HCEC 1CT (cell line): Measurements from ENCODE around the gene SS18.

ENCODE experiments used
- DNase-seq: peaks from one replicate; pipeline ENCODE4 v3.0.0-alpha.2; 2017

SS18 gene

DNA sequence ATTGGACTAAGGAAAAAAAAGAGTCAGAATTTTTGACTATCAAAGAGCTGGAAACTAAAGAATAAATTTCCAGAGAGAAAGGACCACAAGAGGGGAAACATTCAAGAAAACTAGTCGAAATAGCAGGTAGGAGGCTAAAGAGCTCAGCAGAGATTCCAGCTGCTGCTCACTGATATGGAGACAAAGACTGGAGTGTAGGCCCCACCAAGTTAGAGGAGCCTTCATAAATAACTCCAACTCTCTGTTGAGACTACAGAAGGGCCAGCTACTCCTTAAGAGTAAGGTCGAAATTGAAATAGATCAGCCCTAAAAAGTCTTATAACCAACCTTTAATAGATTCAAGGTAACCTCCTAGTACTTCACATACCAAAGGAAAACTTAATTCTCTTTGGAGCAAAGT, 31.1 kb downstream of the SS18 start:
- DNase-seq, result no peak

DNA sequence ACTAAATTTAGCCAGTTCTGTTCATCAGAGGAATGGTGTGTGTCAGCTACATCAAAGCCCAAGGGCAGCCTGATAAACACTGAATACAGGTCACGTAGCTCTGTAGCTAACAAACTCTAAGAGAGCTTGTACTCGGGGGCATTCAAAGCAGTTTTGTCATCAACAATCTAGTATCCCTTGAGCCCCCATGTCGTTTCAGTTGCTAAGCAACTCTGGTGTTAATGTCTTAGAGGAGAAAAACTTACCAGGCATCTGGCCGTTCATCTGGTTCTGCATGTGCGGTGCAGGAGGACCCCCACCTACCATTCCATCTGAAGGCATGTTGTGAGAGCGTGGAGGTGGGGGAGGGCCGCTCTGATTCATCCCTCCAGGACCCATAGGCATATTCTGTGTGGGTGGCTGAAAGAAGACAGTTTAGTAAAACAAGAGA, 33.1 kb downstream of the SS18 start:
- no peak for DNase-seq

DNA sequence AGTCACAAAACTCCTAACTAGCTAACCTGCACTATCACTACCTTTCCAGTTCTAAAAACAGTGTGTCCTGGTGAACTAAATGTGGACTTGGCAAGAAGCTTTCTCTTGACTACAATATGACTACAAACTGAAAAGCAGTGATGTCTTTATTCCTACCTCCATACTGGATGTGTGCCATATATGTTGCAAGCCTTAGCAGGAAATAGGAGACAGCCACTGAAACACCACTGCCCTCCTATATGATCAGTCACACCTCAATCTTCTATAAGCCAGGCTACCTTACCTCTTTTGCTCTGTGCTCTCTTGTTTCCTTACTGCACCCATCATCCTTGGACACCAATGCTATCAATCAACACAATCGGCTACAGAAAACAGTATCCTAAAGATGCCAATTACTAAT, 34.1 kb downstream of the SS18 start:
- peak; percentile 4 for DNase-seq

DNA sequence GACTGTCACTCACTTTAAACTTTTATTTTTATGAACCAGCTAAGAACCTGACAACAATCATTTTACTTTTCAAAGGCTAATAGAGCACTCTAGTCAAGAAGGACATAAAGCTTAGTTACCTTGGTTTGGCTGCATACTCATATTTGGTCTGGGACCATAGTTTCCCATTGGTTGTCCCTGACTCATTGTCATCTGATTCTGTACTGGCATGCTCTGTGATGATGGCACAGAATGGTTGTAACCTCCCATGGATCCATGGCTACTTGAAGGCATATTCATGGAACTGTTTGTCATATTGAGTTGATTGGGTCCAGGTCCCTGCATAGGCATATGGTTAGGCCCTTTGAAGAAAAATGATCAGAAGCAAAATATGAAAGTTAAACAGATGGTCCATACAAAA, 37.9 kb downstream of the SS18 start:
- DNase-seq, result peak; percentile 29

DNA sequence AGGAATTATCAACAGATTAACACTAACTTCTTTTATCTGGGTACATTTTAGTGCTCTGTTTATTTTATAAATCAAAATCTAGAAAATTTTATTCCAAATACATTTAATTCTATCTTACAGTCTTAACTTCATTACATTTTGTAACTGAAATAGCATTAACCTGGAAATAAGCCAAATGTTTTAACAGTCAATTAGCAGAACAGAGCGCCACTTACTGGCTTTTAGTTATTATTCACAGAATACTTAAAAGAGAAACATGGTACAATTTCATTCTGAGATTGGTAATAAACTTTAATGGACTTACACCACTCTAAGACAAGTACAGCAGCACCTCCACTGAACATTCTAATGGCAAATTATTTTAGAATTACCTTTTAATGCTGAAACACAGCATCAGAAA, 38.6 kb downstream of the SS18 start:
- peak; percentile 11 for DNase-seq

DNA sequence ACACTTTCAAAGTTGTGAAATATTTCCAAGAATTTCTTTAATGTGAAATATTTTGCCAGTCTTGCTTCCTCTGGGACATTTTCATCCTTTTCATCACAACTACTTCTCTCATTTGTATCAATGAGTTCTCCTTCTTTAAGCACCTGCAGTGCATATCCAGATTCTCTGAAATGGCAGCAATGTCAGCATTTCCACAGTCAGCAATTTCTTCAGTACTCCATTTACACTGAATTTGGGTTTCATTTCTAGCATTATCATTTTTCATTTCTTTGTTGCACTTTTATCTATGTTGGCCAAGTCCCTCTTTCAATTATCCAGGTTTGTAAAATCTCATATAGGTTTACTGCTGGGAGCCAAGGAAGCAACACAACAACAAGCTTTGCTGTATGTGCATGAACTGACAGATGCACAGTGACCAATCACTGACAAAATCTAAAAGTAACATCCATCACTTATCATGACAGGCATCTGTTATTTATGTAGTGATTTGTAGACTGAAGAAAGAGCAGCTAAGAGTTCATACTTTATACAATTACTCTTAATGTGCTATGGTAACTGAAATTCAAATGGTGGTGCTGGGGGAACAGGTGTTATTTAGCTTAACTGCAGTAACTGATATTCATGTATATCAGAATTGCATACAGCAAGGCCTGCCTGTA, 43.9 kb downstream of the SS18 start:
- no peak for DNase-seq

DNA sequence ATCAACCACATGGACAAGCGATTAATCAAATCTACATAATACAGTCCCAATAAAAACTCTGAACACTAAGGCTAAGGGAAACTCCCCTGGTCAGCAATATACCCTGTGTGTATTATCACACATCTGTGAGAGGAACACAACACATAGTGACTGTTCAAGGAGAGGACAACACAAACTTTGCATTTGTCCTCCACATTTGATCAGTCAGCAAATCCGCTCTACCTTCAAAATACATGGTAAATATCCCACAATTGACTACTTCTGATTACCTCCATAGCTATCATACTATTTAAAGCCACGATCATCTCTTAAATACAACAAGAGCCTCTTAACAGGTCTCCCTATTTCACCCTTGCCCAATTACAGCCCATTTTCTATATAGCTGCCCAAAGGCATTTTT, 45.6 kb downstream of the SS18 start:
- DNase-seq, result no peak

DNA sequence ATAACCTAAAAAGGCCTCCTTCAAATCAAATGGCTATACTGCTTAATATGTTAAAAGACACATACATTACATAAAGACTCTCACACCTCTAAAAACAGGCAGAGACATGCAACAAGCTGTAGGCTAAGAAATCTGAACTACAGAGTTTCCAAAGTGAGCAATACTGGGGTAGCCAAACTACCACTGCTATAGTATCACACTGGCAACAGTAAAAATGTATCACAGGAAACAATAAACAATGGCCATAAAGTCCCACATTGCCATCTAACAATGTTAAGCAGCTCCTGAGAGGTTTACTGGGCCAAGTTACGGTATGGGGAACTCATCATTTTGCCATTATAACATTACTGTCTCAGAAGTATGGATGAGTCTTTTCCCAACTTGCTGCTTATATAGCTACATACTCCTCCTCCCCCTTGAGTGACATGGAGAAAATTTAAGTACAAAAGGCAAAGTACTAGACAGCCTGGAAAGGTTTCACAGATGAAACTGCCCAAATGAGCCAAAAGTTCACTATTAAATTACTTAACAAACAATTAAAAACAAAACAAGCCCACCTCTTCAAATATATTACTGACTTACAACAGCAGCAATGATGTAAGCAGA, 50.3 kb downstream of the SS18 start:
- no peak for DNase-seq

DNA sequence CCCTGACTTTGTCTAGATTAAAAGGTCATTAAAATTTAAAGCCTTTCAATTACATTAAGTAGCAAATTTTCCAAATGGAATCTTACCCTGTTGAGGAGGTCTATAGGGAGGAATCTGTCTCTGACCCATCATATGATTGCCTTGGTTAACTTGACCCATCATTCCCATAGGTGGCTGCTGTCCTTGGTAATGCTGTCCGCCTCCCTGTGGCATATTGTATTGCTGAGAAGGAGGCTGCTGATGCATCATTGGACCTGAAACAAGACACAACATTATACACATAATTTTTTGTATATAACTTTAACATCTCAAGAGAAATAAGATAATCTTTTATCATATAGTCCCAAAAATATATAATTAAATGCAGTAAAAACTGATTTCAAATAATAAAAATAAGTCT, 51.2 kb downstream of the SS18 start:
- no peak for DNase-seq

DNA sequence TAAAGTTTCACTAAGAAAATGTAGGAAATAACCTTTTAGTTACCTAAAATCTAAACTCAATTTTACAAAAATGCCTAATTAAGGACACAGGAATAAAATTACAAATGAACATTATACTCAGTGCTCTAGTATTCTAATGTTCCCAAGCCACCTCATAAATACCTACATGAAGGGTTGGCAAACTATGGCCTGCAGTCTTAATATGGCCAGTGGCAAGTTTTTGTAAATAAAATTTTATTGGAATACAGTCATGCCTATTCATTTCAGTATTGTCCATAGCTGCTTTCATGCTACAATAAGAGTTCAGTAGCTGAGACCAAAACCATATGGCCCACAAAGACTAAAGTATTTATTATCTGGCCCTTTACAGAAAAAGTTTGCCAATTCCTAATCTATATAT, 53.8 kb downstream of the SS18 start:
- no peak for DNase-seq

DNA sequence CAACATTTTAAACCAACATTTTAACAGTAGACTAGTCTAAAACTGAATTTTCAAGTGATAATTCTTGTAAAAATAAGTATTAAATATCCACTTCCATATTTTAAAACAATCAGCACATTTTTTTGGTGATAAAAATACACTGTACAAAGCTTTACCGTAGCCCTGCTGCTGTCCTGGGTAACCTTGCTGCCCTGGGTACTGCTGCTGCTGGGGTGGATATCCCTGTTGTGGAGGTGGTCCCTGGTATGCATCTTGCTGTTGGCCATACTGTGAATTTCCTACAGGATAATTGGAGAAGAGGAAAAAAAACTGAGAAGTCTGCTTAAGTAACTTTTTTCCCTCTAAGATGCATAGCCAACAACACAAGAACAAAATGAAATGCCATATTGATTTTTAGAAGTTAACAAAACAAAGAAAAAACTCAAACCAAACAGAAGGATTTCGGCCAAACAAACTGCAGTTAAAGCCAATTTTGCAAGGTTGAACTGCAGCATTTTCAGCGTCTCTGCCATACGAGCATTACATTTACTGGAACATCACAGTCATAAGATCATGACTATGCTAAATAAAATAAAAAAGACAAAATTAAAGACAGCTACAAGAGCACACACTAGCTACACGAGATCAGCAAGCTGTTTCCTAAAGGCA, 55.4 kb downstream of the SS18 start:
- no peak for DNase-seq

DNA sequence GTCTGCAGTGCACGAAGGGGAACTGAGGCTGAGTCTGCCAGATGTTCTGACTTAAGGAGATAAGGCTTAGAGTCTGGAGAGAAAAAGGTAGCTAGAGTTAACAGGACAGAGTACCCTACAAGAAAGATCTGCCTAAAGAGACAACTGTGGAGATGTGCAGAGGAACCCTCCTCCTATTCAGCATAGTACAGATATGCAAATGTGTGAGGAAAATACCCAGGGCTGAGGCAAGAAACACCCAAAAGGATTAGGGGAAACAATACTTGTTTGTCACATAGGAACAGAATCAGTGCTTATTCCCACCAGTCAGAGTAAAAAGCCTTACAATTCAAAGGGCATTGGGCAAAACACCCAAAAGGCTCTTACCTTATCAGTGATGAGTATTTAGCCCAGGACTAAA, 67.8 kb downstream of the SS18 start:
- DNase-seq, result no peak

DNA sequence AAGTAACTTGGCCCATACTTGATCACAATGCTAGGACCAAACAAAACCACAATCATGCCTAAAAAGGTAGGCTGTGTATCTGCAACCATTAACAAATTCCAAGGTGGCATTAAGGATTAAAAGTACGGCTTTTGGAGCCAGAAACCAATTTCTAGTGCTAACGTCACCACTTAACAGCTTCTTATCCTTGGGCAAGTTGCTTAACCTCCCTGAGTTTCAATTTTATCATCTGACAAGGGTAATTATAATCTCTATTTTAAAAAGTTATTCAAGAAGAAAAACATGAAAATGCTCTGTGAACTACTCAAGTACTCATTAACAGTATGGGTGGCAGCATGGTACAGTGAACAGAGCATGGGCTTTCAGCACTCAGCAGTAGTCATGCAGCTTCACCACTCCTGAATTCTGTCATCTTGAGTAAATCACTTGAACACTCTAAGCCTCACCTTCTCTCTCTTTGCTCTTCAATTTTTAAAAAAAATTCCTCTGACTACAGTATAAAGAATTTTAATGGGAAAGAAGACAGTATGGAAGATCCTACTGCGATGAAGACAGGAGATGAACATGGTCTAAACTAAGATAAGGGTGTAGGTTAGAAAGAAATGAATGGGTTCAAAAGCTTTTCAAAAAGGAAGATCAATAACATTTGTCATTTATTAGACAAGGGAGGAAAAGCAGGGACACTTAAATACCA, 69.2 kb downstream of the SS18 start:
- DNase-seq, result no peak

DNA sequence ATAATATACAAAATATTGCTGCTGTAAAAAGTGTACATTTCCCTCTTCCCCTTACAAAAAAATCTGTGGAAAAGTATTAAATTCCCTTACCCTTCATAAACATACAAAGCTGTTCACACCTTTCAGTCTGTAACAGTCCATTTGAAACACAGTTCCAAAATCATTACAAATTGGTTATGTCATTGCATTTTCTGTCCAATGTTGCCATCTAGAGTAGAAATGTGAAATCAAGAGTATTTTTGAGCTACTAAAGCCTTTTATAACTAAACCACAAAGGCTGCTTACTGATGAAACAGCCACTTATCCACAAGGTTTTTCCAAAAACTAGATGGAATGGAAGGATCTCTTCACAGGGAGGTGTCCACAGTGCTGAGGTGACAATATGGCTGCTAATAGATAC, 72.5 kb downstream of the SS18 start:
- peak; percentile 11 for DNase-seq

DNA sequence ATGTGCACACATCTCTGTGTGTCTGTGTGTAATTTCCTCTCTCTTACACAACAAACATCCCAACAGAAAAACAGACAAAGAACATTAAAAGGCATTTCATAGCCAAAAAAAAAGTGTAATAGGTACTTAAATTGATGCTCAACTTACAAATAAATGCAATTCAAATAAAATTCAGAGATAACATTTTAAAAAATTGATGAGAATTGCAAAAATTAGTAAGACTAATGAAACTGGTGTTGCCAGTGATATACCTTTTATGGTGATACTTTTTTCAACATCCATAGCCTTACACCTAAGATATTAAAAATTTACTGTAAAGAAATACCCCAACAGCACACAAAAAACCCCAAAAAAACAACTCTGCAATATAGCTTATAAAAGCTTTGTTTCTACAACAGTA, 76.0 kb downstream of the SS18 start:
- DNase-seq, result no peak

DNA sequence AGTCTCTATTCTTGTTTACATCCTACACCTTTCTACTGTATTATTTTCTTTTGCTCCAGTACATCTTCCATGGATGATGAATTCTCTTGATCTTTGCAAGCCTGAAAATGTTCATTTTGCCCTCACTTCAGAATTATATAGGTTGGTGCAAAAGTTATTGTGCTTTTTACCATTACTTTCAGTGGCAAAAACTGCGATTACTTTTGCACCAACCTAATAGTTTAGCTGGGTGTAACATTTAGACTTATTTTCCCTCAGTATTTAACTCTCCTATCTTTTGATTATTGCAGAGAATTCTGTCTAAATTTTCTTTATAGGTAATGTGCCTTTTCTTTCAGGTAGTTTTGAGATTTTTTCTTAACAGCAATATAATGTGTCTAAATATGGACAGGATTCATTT, 81.8 kb downstream of the SS18 start:
- DNase-seq, result no peak

DNA sequence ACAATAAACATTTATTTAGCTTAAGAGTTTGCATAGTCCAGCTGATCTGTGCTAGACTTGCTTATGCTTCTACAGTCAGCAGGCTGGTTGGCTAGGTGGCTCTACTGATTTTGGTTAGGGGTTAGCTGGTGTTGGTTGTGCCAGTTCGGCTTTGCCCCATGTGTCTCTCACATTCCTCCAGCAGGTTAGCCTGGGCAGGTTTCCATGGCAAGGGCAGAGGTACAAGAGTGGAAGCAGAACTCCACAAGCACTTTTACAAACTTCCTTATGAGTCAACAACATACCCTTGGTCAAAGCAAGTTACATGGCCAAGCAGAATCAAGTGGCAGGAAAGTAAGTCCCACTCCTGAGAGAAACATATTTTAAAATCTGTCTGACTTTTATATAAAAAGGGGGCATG, 82.3 kb downstream of the SS18 start:
- no peak for DNase-seq

DNA sequence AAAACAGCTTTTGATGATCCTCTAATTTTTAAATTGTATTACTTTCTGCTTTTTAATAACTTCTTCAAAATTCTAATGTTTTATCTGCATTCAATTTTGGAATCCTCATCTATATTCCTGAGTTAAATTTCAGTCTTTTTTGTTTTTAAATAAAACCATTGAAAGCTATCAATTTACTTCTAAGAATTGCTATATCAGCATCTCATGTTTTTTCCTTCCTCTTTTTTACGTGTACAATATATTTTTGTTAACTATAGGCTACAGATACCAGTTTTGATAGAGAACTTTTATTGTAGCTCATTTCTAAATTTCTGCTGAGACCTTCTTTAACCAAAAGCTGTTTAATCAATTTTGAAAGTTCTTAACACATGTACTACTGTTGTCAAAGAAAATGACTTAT, 84.5 kb downstream of the SS18 start:
- DNase-seq, result no peak

DNA sequence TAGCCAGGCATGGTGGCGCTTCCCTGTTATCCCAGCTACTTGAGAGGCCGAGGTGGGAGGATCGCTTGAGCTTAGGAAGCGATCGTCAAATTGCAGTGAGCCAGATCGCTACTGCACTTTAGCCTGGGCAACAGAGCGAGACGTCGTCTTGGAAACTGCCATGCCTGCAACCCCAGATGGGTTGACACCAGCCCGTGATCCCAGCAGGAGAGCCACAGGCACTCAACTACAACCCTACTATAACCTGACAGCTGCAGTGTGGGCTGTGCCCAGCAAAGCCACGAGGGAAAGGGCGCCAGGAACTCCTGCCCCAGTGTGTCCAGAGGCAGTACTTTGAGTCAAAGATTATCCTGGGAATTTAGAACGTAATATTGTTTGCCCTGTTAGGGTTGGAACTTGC, 85.6 kb downstream of the SS18 start:
- DNase-seq, result no peak

DNA sequence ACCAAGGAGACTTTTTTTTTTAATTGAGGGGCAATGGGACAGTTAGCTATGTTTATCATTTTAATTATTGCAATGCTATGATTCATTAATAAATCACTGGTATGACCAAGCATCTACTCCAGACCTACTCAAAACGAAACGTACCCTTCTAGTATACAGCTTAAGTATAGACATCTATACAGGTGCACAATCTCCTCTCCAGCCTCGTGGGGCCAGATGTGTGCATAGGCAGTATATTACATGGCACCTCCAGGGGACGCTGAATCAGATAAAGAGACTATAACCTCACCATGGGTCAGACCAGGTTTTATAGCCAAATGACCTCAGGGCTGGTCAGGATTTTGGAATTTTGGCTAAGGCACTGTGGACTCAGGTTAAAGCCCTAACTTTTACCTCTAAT, 86.6 kb downstream of the SS18 start:
- DNase-seq, result no peak

DNA sequence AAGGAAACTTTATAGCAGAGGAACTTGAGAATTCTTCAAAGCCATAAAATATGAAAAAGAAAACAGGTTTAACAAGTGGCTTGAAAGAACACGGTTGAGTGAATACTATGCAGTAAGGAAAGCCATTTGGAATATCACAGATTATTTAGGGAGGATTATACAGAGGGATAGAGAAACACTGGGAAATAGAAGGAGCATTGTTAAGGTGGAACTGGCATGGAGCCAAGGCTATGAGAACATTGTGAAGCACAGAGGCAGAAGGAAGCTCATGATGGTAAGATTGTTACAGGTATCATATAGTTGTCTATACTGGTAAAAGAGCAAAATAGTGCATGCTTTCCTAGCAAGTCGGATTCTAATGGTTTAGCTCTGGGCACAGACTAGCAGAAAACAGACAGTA, 87.1 kb downstream of the SS18 start:
- no peak for DNase-seq

DNA sequence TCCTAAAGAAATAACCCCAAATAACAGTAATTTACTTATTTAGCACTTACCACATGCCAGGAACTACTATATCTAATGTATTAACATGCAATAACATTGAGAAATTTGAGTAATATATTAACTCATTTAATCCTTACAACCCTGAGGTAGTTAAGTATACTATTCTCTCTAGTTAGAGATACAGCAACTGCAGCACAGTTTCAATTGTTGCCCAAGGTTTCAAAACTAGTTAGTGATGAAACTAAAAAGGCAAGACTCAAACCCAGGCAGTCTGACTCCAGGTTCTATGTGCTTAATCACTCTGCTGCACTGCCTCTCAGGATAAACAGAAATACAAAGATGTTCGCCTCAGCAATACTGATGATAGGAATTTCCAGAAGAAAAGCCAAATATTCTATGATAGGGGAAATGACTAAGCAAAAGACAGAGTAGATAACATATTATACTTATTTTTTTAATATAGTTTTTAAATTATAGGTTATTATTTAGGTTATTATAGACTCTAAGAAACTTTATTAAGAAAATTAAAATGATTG, 88.0 kb downstream of the SS18 start:
- DNase-seq, result no peak

DNA sequence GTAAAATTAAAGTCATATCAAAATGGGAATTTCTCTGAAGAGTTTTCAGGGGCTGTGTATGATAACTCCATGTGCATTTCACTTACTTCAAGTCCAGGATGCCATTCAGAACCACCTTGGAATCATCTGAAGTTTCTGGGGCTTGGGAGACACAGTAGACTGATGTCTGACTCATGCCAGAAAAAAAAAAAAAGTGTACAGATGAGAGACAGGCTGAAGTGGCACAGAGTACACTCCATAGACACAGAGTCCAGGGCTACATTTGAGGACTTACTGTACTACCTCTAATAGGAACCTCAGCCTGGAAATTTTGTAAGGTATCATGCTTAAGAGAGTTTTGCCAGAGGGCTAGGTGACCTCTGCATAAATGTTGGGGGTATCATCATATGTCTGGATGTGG, 92.0 kb downstream of the SS18 start:
- DNase-seq, result no peak

DNA sequence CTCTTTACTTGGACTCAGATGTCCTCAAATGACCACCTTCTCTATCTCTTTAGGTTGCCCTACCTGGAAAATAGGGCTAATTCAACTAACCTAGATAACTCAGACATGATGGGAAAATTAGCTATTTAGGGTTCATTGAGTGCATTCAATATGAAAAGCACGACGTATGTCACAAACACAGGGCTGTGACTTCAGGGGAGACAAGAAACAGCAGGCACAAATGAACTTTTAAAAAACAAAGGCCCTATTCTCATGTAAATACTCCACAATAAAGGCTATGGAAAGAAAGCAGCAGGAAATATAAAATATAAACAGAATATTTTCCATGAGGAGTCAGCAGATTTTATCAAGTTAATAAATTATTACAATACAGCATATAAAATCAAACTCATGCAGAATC, 97.8 kb downstream of the SS18 start:
- no peak for DNase-seq
